Amniotic epithelial cell (primary cell): ENCODE results near the gene NRP1.

Experiments
- DNase-seq: peaks from one replicate; pipeline ENCODE4 v3.0.0-alpha.2; 2010; ENCODE audit warnings: low read depth

NRP1 gene

GRCh38 chr10:33212061-33212748 is 122.3 kb downstream of the NRP1 start:
- DNase-seq: peak; percentile 82

- DNase-seq: peak; percentile 94
These were observed 123.2 kb downstream of the NRP1 start for GRCh38 chr10:33211106-33211878.

GRCh38 chr10:33209802-33210201 is 124.7 kb downstream of the NRP1 start:
- no peak for DNase-seq

GRCh38 chr10:33208166-33208565 is 126.3 kb downstream of the NRP1 start:
- no peak for DNase-seq

GRCh38 chr10:33204031-33204430 is 130.4 kb downstream of the NRP1 start:
- no peak for DNase-seq

- DNase-seq: no peak
These were observed 132.5 kb downstream of the NRP1 start for GRCh38 chr10:33201971-33202370.

- DNase-seq: no peak
These were observed 133.2 kb downstream of the NRP1 start for GRCh38 chr10:33201056-33201780.

- DNase-seq: no peak
These were observed 134.7 kb downstream of the NRP1 start for GRCh38 chr10:33199731-33200232.

- no peak for DNase-seq
These were observed 135.9 kb downstream of the NRP1 start for GRCh38 chr10:33198610-33199009.

GRCh38 chr10:33196710-33197491 is 137.6 kb downstream of the NRP1 start:
- no peak for DNase-seq

GRCh38 chr10:33196377-33196706 is 138.1 kb downstream of the NRP1 start:
- DNase-seq: no peak

GRCh38 chr10:33195608-33196376 is 138.7 kb downstream of the NRP1 start:
- peak; percentile 32 for DNase-seq

GRCh38 chr10:33193701-33194521 is 140.6 kb downstream of the NRP1 start:
- peak; percentile 65 for DNase-seq

- peak; percentile 90 for DNase-seq
These were observed 141.3 kb downstream of the NRP1 start for GRCh38 chr10:33193057-33193700.

- DNase-seq: no peak
These were observed 142.3 kb downstream of the NRP1 start for GRCh38 chr10:33192190-33192589.

- no peak for DNase-seq
These were observed 144.1 kb downstream of the NRP1 start for GRCh38 chr10:33190406-33190805.

GRCh38 chr10:33189808-33190207 is 144.7 kb downstream of the NRP1 start:
- no peak for DNase-seq

- no peak for DNase-seq
These were observed 145.1 kb downstream of the NRP1 start for GRCh38 chr10:33189363-33189762.

GRCh38 chr10:33187427-33187999 is 147.0 kb downstream of the NRP1 start:
- DNase-seq: no peak
